Peyer's patch (tissue), 4 donors: ENCODE data around the gene HMGCL. TPM values are rescaled to one million over a fixed set of nuclear protein-coding genes. Genes with fewer than 3 reads are reported as not detected.
"Not testable (repeated sequence)": the region's sequence is repeated elsewhere in the genome, so short reads cannot be mapped to it uniquely, and the experiment has no call there.

Source experiments
- DNase-seq, 3 donors: peaks; one replicate each; pipeline ENCODE4 v3.0.0-alpha.2; 2017 to 2019
- H3K27ac ChIP-seq, 4 donors: fragments of 200-600 bp; sonication (generic); one replicate each; pipeline ENCODE4 v1.5.1; 2016 to 2019
- H3K27me3 ChIP-seq, 2 donors: fragments of 200-600 bp; sonication (generic); one replicate each; pipeline ENCODE4 v1.5.1; 2019
- H3K36me3 ChIP-seq, 3 donors: fragments of 200-600 bp; sonication (generic); one replicate each; pipeline ENCODE4 v1.5.1; 2016 to 2019
- H3K4me1 ChIP-seq, 4 donors: fragments of 200-600 bp; sonication (generic); one replicate each; pipeline ENCODE4 v1.5.1; 2016 to 2019
- H3K4me3 ChIP-seq, 4 donors: fragments of 200-600 bp; sonication (generic); 1 replicate in 3 of 4; 2 replicates in 1 of 4; pipeline ENCODE4 v1.5.1; 2016 to 2019; ENCODE audit warnings: mild to moderate bottlenecking in 1 of 4
- H3K9me3 ChIP-seq, 4 donors: fragments of 200-600 bp; sonication (generic); one replicate each; pipeline ENCODE4 v1.5.1; 2016 to 2019; ENCODE audit warnings: mild to moderate bottlenecking in 1 of 4
- POLR2A ChIP-seq, 2 donors: fragments of 450-650 bp; IDR thresholded peaks; one replicate each; pipeline ENCODE4 v1.5.1; 2017; ENCODE audit warnings: antibody characterized with exemption in 2 of 2, mild to moderate bottlenecking in 2 of 2, moderate library complexity in 2 of 2
- total RNA-seq, 4 donors: library from RNA; depleted of rRNA; stranded (reverse); fragments of >200 nt; gene quantifications; one replicate each; pipeline ENCODE4 v1.1.0, GENCODE V29; 2016
- TF ChIP-seq, protein P1 (sequence below), 6 experiments: fragments of 450-650 bp in 4 of 6; fragments of 200-600 bp in 2 of 6; sonication (generic) in 1 of 6; IDR thresholded peaks; one replicate each; pipeline ENCODE4 v1.5.1; 2017 to 2019; ENCODE audit warnings: antibody characterized with exemption in 6 of 6, mild to moderate bottlenecking in 3 of 6, moderate library complexity in 1 of 6

HMGCL gene
- total RNA-seq, 4 donors from 2014 or later, result 24.8 to 74.3 (median 64.6) TPM

DNA sequence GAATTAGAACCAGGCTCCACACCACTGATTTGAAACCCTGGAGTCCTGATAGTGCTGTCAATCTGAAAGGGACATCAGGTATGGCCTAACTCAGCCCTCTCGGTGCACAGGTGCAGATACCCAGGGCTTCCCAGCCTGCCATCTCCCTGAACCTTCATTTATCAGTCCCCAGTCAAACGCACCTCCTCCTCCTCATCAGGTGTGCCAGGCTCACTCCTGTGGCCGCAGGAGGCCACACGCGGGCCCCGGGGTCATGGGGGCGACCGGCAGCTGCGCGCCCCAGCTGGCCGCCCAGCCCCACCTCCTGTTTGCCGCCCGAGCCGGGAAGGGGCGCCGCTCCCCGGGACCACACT, 42.3 kb upstream of the HMGCL start:
- no peak for DNase-seq
- no peak for TF ChIP-seq POLR2A (IDR thresholded peaks at IDR 0.05)
- TF ChIP-seq, protein P1, sequence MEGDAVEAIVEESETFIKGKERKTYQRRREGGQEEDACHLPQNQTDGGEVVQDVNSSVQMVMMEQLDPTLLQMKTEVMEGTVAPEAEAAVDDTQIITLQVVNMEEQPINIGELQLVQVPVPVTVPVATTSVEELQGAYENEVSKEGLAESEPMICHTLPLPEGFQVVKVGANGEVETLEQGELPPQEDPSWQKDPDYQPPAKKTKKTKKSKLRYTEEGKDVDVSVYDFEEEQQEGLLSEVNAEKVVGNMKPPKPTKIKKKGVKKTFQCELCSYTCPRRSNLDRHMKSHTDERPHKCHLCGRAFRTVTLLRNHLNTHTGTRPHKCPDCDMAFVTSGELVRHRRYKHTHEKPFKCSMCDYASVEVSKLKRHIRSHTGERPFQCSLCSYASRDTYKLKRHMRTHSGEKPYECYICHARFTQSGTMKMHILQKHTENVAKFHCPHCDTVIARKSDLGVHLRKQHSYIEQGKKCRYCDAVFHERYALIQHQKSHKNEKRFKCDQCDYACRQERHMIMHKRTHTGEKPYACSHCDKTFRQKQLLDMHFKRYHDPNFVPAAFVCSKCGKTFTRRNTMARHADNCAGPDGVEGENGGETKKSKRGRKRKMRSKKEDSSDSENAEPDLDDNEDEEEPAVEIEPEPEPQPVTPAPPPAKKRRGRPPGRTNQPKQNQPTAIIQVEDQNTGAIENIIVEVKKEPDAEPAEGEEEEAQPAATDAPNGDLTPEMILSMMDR (IDR thresholded peaks at IDR 0.05), result no peak
- H3K27me3 ChIP-seq, result no peaks in the 10 kb centered on the region
- H3K36me3 ChIP-seq, result peaks cover 0 to 29% (median 0%) of the 10 kb centered on the region in 3 donors
- no peaks in the 10 kb centered on the region for H3K9me3 ChIP-seq
- peak overlapping the region; percentile 48 to 84 (median 70) for H3K27ac ChIP-seq
- H3K4me3 ChIP-seq, result peak overlapping the region; percentile 54 to 81 (median 68)
- peaks cover 0 to 17% (median 2%) of the 10 kb centered on the region in 4 donors for H3K4me1 ChIP-seq

DNA sequence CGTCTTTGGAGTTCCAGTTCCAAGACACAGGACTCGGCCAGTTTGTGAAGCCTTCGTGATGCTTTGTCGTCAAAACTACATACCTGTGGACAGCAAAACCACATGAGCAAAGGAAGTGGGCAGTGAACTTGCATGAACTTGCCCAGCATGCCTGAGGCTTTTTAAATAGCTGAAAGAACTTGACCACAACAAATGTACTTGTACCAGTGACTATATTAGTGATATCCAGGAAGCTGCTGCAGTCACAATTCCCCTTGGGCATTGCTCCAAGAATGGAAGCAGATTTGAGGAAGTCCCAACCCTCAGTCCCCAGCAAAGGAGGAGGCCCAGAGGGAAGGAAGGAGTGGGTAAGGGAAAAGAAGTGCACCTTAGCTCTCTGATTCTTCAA, 40.3 kb upstream of the HMGCL start:
- DNase-seq, result peak in 1 of 3 donors; percentile 47
- peaks cover 0 to 41% (median 0%) of the 10 kb centered on the region in 3 donors for H3K36me3 ChIP-seq
- H3K27ac ChIP-seq, result no peak overlapping the region
- TF ChIP-seq POLR2A (IDR thresholded peaks at IDR 0.05), result no peak
- TF ChIP-seq, protein P1 (IDR thresholded peaks at IDR 0.05), result no peak
- peaks cover 0 to 17% (median 2%) of the 10 kb centered on the region in 4 donors for H3K4me1 ChIP-seq
- no peak overlapping the region for H3K4me3 ChIP-seq
- H3K27me3 ChIP-seq, result no peaks in the 10 kb centered on the region
- no peaks in the 10 kb centered on the region for H3K9me3 ChIP-seq

DNA sequence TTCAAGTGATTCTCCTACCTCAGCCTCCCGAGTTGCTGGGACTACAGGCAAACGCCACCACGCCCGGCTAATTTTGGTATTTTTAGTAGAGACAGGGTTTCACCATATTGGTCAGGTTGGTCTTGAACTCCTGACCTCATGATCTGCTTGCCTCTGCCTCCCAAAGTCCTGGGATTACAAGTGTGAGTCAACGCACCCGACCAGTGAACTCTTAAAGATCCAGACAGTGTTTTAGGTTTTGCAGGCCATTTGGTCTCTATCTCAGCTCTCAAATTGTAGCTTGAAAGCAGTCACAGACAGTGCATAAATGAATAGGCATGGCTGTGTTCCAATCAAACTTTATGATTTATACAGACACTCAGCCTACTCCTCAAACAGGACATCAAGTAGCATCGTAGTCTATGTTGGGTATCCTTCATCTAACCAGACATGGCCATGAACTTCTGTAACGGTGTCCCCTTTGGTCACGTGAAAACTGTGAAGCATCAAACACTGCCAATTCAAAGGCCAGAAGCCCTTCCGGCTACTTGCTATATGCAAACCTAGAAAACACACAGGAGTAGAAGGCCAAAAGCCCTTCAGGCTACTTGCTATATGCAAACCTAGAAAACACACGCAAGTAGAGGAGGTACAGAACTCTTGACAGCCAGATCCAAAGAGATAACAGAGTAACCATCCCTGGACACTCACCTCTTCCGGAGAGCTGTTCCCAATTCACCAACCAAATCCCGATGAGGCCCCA, 39.7 kb upstream of the HMGCL start:
- no peak for DNase-seq
- Histone ChIP-seq H3K4me3 (no peak overlapping the region), H3K9me3 (no peaks in the 10 kb centered on the region), H3K27me3 (no peaks in the 10 kb centered on the region), H3K36me3 (peaks cover 0 to 41% (median 0%) of the 10 kb centered on the region in 3 donors), H3K4me1 (peaks cover 0 to 17% (median 2%) of the 10 kb centered on the region in 4 donors), H3K27ac (no peak overlapping the region)
- TF ChIP-seq, protein P1 (IDR thresholded peaks at IDR 0.05), result no peak
- no peak for TF ChIP-seq POLR2A (IDR thresholded peaks at IDR 0.05)

DNA sequence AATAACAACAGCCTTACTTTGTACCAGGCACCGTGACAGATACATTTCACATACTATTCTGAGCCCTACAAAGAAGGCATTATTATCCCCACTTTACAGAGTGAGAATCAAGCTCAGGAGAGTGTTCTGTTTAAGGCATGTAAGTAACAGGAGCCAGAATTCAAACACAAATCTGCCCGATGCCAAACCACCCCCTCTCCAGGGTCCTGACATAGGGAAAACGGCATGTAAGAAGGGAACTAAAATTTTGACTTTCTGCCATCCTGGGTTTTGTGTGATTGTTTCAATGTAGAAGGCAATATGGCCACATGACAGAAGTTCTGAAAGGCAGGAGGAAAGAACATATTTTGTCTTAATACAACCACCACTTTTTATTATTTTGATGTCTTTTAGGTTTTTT, 37.4 kb upstream of the HMGCL start:
- no peak overlapping the region for H3K4me3 ChIP-seq
- H3K9me3 ChIP-seq, result no peaks in the 10 kb centered on the region
- no peak overlapping the region for H3K27ac ChIP-seq
- no peak for TF ChIP-seq POLR2A (IDR thresholded peaks at IDR 0.05)
- TF ChIP-seq, protein P1 (IDR thresholded peaks at IDR 0.05), result no peak
- peaks cover 0 to 17% (median 2%) of the 10 kb centered on the region in 4 donors for H3K4me1 ChIP-seq
- DNase-seq, result no peak
- peaks cover 0 to 63% (median 4%) of the 10 kb centered on the region in 3 donors for H3K36me3 ChIP-seq
- H3K27me3 ChIP-seq, result no peaks in the 10 kb centered on the region

DNA sequence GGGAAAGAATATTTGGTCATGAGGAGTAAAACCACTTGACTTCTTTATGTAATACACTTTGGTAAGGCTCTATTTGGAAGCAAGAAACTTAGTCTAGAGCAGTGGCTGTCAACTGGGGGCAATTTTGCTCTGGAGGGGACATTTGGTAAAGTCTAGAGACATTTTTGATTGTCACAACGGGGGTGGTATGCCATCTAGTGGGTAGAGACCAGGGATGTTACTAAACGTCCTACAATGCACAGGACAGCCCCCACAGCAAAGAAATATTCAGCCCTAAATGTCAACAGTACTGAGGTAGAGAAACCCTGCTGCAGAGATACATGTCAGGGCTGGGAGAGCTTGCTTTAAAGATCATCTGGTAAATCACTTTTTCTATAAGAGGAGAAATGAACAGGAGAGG, 29.3 kb upstream of the HMGCL start:
- Histone ChIP-seq H3K36me3 (peaks cover 0 to 66% (median 4%) of the 10 kb centered on the region in 3 donors), H3K9me3 (no peaks in the 10 kb centered on the region), H3K4me1 (no peaks in the 10 kb centered on the region), H3K4me3 (no peak overlapping the region), H3K27me3 (no peaks in the 10 kb centered on the region), H3K27ac (no peak overlapping the region)
- TF ChIP-seq POLR2A (IDR thresholded peaks at IDR 0.05), result no peak
- TF ChIP-seq, protein P1 (IDR thresholded peaks at IDR 0.05), result no peak
- DNase-seq, result no peak

DNA sequence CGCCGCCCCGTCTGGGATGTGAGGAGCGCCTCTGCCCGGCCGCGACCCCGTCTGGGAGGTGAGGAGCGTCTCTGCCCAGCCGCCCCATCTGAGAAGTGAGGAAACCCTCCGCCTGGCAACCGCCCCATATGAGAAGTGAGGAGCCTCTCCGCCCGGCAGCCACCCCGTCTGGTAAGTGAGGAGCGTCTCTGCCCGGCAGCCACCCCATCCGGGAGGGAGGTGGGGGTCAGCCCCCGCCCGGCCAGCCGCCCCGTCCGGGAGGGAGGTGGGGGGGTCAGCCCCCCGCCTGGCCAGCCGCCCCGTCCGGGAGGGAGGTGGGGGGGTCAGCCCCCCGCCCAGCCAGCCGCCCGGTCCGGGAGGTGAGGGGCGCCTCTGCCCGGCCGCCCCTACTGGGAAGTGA, 27.9 kb upstream of the HMGCL start:
- not testable (repeated sequence) for H3K9me3 ChIP-seq, H3K4me3 ChIP-seq, H3K27ac ChIP-seq, H3K4me1 ChIP-seq, H3K27me3 ChIP-seq, DNase-seq
- H3K36me3 ChIP-seq, result peaks cover 0 to 61% (median 0%) of the 10 kb centered on the region in 3 donors

DNA sequence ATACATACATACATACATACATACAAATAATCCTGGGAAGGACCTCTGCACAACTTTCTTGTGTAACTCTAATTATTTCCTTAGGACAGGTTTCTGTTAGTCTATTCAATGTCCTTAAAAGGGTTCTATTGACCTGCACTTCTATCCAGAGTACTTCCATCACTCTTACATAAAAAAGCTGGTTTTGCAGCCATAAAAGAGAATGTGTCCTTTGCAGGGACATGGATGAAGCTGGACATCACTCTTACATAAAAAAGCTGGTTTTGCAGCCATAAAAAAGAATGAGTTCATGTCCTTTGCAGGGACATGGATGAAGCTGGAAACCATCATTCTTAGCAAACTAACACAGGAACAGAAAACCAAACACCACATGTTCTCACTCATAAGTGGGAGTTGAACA, 26.2 kb upstream of the HMGCL start:
- not testable (repeated sequence) for H3K27ac ChIP-seq, H3K9me3 ChIP-seq, DNase-seq, H3K27me3 ChIP-seq, H3K4me3 ChIP-seq, H3K4me1 ChIP-seq
- peaks cover 0 to 61% (median 0%) of the 10 kb centered on the region in 3 donors for H3K36me3 ChIP-seq
